Kasumi-1 (cell line): ENCODE results near the gene CD82.
"Not testable (repeated sequence)": the region's sequence is repeated elsewhere in the genome, so short reads cannot be mapped to it uniquely, and the experiment has no call there.

ENCODE experiments used
- DNase-seq, 2 experiments: peaks; one replicate each; lab custom pipeline; 2025; lab: John Stamatoyannopoulos, UW

Gene CD82

GRCh38 chr11:44631831-44632230 is 66.4 kb downstream of the CD82 start:
- no peak for DNase-seq

GRCh38 chr11:44632466-44633123 is 67.1 kb downstream of the CD82 start:
- peak; percentile 32 to 45 for DNase-seq

GRCh38 chr11:44633641-44634040 is 68.2 kb downstream of the CD82 start:
- DNase-seq: peak in 1 of 2 experiments; percentile 18

- DNase-seq: no peak
Observed at GRCh38 chr11:44634401-44635281, 69.2 kb downstream of the CD82 start.

- peak in 1 of 2 experiments; percentile 7 for DNase-seq
Observed at GRCh38 chr11:44637487-44637886, 72.0 kb downstream of the CD82 start.

GRCh38 chr11:44638032-44638431 is 72.6 kb downstream of the CD82 start:
- no peak for DNase-seq

GRCh38 chr11:44643217-44643616 is 77.8 kb downstream of the CD82 start:
- DNase-seq: no peak

- DNase-seq: no peak
Observed at GRCh38 chr11:44645827-44646226, 80.4 kb downstream of the CD82 start.

GRCh38 chr11:44647255-44647955 is 81.9 kb downstream of the CD82 start:
- DNase-seq: not testable (repeated sequence)

GRCh38 chr11:44648109-44648508 is 82.6 kb downstream of the CD82 start:
- no peak for DNase-seq

- DNase-seq: no peak
Observed at GRCh38 chr11:44651535-44652155, 86.2 kb downstream of the CD82 start.

GRCh38 chr11:44652901-44653644 is 87.6 kb downstream of the CD82 start:
- DNase-seq: no peak

- no peak for DNase-seq
Observed at GRCh38 chr11:44654057-44654456, 88.6 kb downstream of the CD82 start.

GRCh38 chr11:44654596-44654995 is 89.1 kb downstream of the CD82 start:
- DNase-seq: no peak

GRCh38 chr11:44657836-44658505 is 92.5 kb downstream of the CD82 start:
- no peak for DNase-seq

GRCh38 chr11:44658506-44658850 is 93.0 kb downstream of the CD82 start:
- peak in 1 of 2 experiments; percentile 4 for DNase-seq

GRCh38 chr11:44659641-44660040 is 94.2 kb downstream of the CD82 start:
- no peak for DNase-seq

GRCh38 chr11:44660535-44660934 is 95.1 kb downstream of the CD82 start:
- not testable (repeated sequence) for DNase-seq

GRCh38 chr11:44661311-44661717 is 95.9 kb downstream of the CD82 start:
- no peak for DNase-seq
